Endothelial cell of umbilical vein (primary cell): ENCODE measurements around the gene MBD5.

Source experiments
- EZH2 ChIP-seq: IDR thresholded peaks from 2 replicates; pipeline ENCODE4 v1.6.1; 2012; ENCODE audit warnings: borderline replicate concordance, low read depth, mild to moderate bottlenecking, moderate library complexity, low read length, inconsistent platforms; ENCODE audit not compliant: severe bottlenecking
- FOS ChIP-seq: IDR thresholded peaks from 2 replicates; pipeline ENCODE4 v1.6.1; 2011; ENCODE audit warnings: mild to moderate bottlenecking, low read length, moderate library complexity, borderline replicate concordance; ENCODE audit not compliant: insufficient read depth
- POLR2A ChIP-seq: IDR thresholded peaks from 2 replicates; pipeline ENCODE4 v1.6.1; 2012; ENCODE audit warnings: low read depth, mild to moderate bottlenecking, control low read depth, low read length
- TF ChIP-seq, protein P1 (sequence below), 2 donors: IDR thresholded peaks; 1 replicate in 1 of 2; 2 replicates in 1 of 2; pipeline ENCODE4 v1.5.1; 2011; ENCODE audit warnings: low read length in 2 of 2, mild to moderate bottlenecking in 2 of 2, moderate library complexity in 2 of 2, control low read depth in 1 of 2, inconsistent platforms in 1 of 2, low read depth in 1 of 2; ENCODE audit not compliant: insufficient read depth in 1 of 2; ENCODE audit errors: extremely low read depth in 1 of 2

DNA sequence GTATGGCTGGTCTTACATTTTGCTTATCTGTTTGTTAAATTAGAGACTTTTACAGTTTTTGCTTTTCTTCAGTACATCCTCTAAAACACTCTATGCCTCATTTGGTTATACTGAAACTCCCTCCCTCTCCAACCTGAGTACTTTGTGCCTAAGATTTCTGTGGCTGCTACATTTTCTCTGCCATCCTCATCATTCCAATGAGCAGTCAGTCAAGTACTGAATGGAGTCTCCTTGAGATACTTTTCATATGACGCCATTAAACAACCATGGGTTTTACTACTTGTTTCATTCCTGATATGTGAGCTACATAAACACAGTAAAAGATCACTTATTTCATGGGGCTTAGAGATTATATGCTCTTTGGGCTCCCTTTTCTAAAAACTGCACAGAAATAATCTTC, 427.0 kb downstream of the MBD5 start:
- TF ChIP-seq, protein P1, sequence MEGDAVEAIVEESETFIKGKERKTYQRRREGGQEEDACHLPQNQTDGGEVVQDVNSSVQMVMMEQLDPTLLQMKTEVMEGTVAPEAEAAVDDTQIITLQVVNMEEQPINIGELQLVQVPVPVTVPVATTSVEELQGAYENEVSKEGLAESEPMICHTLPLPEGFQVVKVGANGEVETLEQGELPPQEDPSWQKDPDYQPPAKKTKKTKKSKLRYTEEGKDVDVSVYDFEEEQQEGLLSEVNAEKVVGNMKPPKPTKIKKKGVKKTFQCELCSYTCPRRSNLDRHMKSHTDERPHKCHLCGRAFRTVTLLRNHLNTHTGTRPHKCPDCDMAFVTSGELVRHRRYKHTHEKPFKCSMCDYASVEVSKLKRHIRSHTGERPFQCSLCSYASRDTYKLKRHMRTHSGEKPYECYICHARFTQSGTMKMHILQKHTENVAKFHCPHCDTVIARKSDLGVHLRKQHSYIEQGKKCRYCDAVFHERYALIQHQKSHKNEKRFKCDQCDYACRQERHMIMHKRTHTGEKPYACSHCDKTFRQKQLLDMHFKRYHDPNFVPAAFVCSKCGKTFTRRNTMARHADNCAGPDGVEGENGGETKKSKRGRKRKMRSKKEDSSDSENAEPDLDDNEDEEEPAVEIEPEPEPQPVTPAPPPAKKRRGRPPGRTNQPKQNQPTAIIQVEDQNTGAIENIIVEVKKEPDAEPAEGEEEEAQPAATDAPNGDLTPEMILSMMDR (IDR thresholded peaks at IDR 0.05; ENCODE audit: extremely low read depth in 1 of 2, insufficient read depth in 1 of 2, low read depth in 1 of 2, low read length in 2 of 2) = no peak
- TF ChIP-seq POLR2A (no peak), EZH2 (no peak), FOS (no peak)
